Measurements from ENCODE around the gene GABRP. TPM values are rescaled to one million over a fixed set of nuclear protein-coding genes. Genes with fewer than 3 reads are reported as not detected.

Gene GABRP
- polyA plus RNA-seq, 2 of the 4 experiments (the other 2 are of a cell fraction), result not detected

GRCh38 chr5:170748951-170749471, 34.5 kb upstream of the GABRP start:
- ChIA-PET CTCF (interaction anchor here (0.8 to 10.7 kb wide), 9 partner anchors 8 to 593 kb away, joined by 3 to 240 read pairs (median 5); no protein-coding TSS in a partner anchor), POLR2A (no interaction called here)
- no peak for FAIRE-seq
- no peak overlapping the region for H3K4me2 ChIP-seq
- no peaks in the 10 kb centered on the region for H3K9me3 ChIP-seq
- H3K27ac ChIP-seq, result no peak overlapping the region
- H3K4me3 ChIP-seq, result no peak overlapping the region
- DNase-seq (ENCODE audit: low read depth in 1 of 2, low spot score in 1 of 2), result no peak
- TF ChIP-seq NFE2L2 (conservative IDR thresholded peaks at IDR 0.05; ENCODE audit: low read length) (no peak), PBX3 (IDR thresholded peaks at IDR 0.05) (no peak)
- ATAC-seq, result no peak
- peaks cover 12% of the 10 kb centered on the region for H3K4me1 ChIP-seq
- 79% methylated on average over 13 of the region's 13 CpGs for WGBS (ENCODE audit: missing lambda C conversion rate)

- POLR2A ChIA-PET, result no interaction called here
- H3K4me3 ChIP-seq, result no peak overlapping the region
- 63% methylated on average over 7 of the region's 7 CpGs for WGBS (ENCODE audit: missing lambda C conversion rate)
- CTCF ChIA-PET, result interaction anchor here (0.8 to 10.7 kb wide), 6 partner anchors 23 to 592 kb away, joined by 3 to 240 read pairs (median 6); no protein-coding TSS in a partner anchor
- no peak overlapping the region for H3K4me2 ChIP-seq
- H3K9me3 ChIP-seq, result no peaks in the 10 kb centered on the region
- H3K4me1 ChIP-seq, result peaks cover 6% of the 10 kb centered on the region; the same call in 1 of the 3 replicates
- no peak overlapping the region for H3K27ac ChIP-seq
- DNase-seq (ENCODE audit: low read depth in 1 of 2, low spot score in 1 of 2), result no peak
- FAIRE-seq, result no peak
- ATAC-seq, result no peak
- TF ChIP-seq MAFK (IDR thresholded peaks at IDR 0.05; ENCODE audit: partially characterized antibody) (no peak), CHD2 (IDR thresholded peaks at IDR 0.05; ENCODE audit: low read length, partially characterized antibody) (no peak), E2F6 (IDR thresholded peaks at IDR 0.05; ENCODE audit: borderline replicate concordance, low read depth) (no peak), RFX5 (IDR thresholded peaks at IDR 0.05) (no peak), FOSL2 (IDR thresholded peaks at IDR 0.05) (no peak), FOSL2 (CRISPR knock-in tag; IDR thresholded peaks at IDR 0.05) (no peak), EP300 (IDR thresholded peaks at IDR 0.05) (no peak), GATA3 (IDR thresholded peaks at IDR 0.05; ENCODE audit: borderline replicate concordance) (no peak), ZC3H11A (IDR thresholded peaks at IDR 0.05) (no peak), CBX2 (IDR thresholded peaks at IDR 0.05; ENCODE audit: borderline replicate concordance, low read depth) (no peak), HEYL (CRISPR knock-in tag; IDR thresholded peaks at IDR 0.05) (no peak), HOXA7 (CRISPR knock-in tag; IDR thresholded peaks at IDR 0.05) (no peak), RCOR1 (IDR thresholded peaks at IDR 0.05; ENCODE audit: low read depth, low read length) (no peak), BHLHE40 (IDR thresholded peaks at IDR 0.05; ENCODE audit: low read depth, low read length) (no peak), ZNF302 (CRISPR knock-in tag; IDR thresholded peaks at IDR 0.05) (no peak), CTCF (IDR thresholded peaks at IDR 0.05) (no peak)
These were observed 33.6 kb upstream of the GABRP start for GRCh38 chr5:170749911-170750431.

- FAIRE-seq, result no peak
- POLR2A ChIA-PET, result no interaction called here
- no peak overlapping the region for H3K4me2 ChIP-seq
- ATAC-seq, result no peak
- H3K4me3 ChIP-seq, result no peak overlapping the region
- no peaks in the 10 kb centered on the region for H3K9me3 ChIP-seq
- no peak overlapping the region for H3K27ac ChIP-seq
- DNase-seq (ENCODE audit: low read depth in 1 of 2, low spot score in 1 of 2), result no peak
- H3K4me1 ChIP-seq, result peaks cover under 1% of the 10 kb centered on the region; the same call in 1 of the 3 replicates
- TF ChIP-seq PHF8 (IDR thresholded peaks at IDR 0.05; ENCODE audit: borderline replicate concordance, low read depth), result no peak
- TF ChIP-seq HOXB13 (CRISPR knock-in tag; IDR thresholded peaks at IDR 0.05; ENCODE audit: low read depth), result no peak
- no peak for TF ChIP-seq EHMT2 (IDR thresholded peaks at IDR 0.05; ENCODE audit: low read depth)
- TF ChIP-seq CHD4 (IDR thresholded peaks at IDR 0.05; ENCODE audit: borderline replicate concordance), result no peak
- no peak for TF ChIP-seq RNF2 (IDR thresholded peaks at IDR 0.05; ENCODE audit: borderline replicate concordance, low read depth)
- no peak for TF ChIP-seq NFE2L2 (conservative IDR thresholded peaks at IDR 0.05; ENCODE audit: low read length)
- CTCF ChIA-PET, result interaction anchor here (1.3 to 10.7 kb wide), 4 partner anchors 22 to 117 kb away, joined by 3 to 240 read pairs (median 6); no protein-coding TSS in a partner anchor
- WGBS (ENCODE audit: missing lambda C conversion rate), result 70% methylated on average over 6 of the region's 6 CpGs
These were observed 32.7 kb upstream of the GABRP start for GRCh38 chr5:170750791-170751190.
